T-cell (primary cell): ENCODE data around the gene HS2ST1. TPM values are rescaled to one million over a fixed set of nuclear protein-coding genes. Genes with fewer than 3 reads are reported as not detected.

Source experiments
- ATAC-seq, 4 experiments: fragments of 200-7000 bp in 3 of 4; fragments of 150-1000 bp in 1 of 4; cut with Tn5 transposase; replicated peaks in 1 of 4; 1 replicate in 3 of 4; 2 replicates in 1 of 4; pipeline ENCODE4 v1.10.0; 2021; ENCODE audit warnings: moderate library complexity in 3 of 4, mild to moderate bottlenecking in 2 of 4, moderate number of reproducible peaks in 1 of 4
- CTCF ChIA-PET, 2 donors: fragments of 300-600 bp; sonication (Branson Sonifier 250); formaldehyde crosslinking; loops; one replicate each; lab custom pipeline; 2022; ENCODE audit warnings: antibody characterized with exemption in 2 of 2; lab: Charles Lee
- POLR2A ChIA-PET, 2 donors: fragments of 300-600 bp; sonication (Branson Sonifier 250); formaldehyde crosslinking; loops; one replicate each; lab custom pipeline; 2022; ENCODE audit warnings: antibody characterized with exemption in 2 of 2; lab: Charles Lee
- DNase-seq, 35 experiments: peaks; one replicate each; pipeline versions ENCODE4 v3.0.0 to v3.0.0-alpha.2; 2013 to 2023
- H3K27ac ChIP-seq: one replicate; pipeline ENCODE4 v1.5.1; 2013; ENCODE audit warnings: low read length
- H3K27me3 ChIP-seq, 2 experiments: replicated peaks in 1 of 2; 1 replicate in 1 of 2; 2 replicates in 1 of 2; pipeline versions ENCODE4 v1.6.1 to v1.7.0; 2013; ENCODE audit warnings: low read length in 1 of 2, mixed read lengths in 1 of 2; ENCODE audit not compliant: control insufficient read depth in 2 of 2, insufficient read depth in 2 of 2; ENCODE audit errors: extremely low read depth in 1 of 2
- H3K36me3 ChIP-seq, 2 donors: 1 replicate in 1 of 2; 2 replicates in 1 of 2; pipeline versions ENCODE4 v1.6.1 to v1.7.0; 2013; ENCODE audit warnings: low read length in 1 of 2; ENCODE audit not compliant: control insufficient read depth in 2 of 2, insufficient read depth in 1 of 2; ENCODE audit errors: extremely low read depth in 1 of 2
- H3K4me1 ChIP-seq, 2 experiments: 1 replicate in 1 of 2; 2 replicates in 1 of 2; pipeline versions ENCODE4 v1.6.1 to v1.7.0; 2013; ENCODE audit warnings: low read length in 2 of 2, mixed read lengths in 1 of 2; ENCODE audit not compliant: insufficient read depth in 2 of 2, control insufficient read depth in 1 of 2; ENCODE audit errors: extremely low read depth in 1 of 2
- H3K4me3 ChIP-seq, 2 donors: 1 replicate in 1 of 2; 2 replicates in 1 of 2; pipeline versions ENCODE4 v1.5.1 to v1.7.0; 2013; ENCODE audit warnings: mild to moderate bottlenecking in 2 of 2, low read length in 1 of 2, moderate library complexity in 1 of 2; ENCODE audit not compliant: control insufficient read depth in 1 of 2; ENCODE audit errors: extremely low read depth in 1 of 2
- H3K9me3 ChIP-seq: 2 replicates; pipeline ENCODE4 v1.7.0; 2013
- H3K27ac Mint-ChIP-seq, 2 donors: one replicate each; pipeline ENCODE4 v1.8.0; 2020 to 2021; ENCODE audit warnings: mild to moderate bottlenecking in 2 of 2, mixed read lengths in 2 of 2
- H3K27me3 Mint-ChIP-seq, 2 donors: one replicate each; pipeline ENCODE4 v1.8.0; 2021 to 2022; ENCODE audit warnings: mixed read lengths in 2 of 2
- H3K36me3 Mint-ChIP-seq: one replicate; pipeline ENCODE4 v1.8.0; 2021; ENCODE audit warnings: mixed read lengths
- H3K4me1 Mint-ChIP-seq, 3 donors: one replicate each; pipeline ENCODE4 v1.8.0; 2020 to 2022; ENCODE audit warnings: mixed read lengths in 3 of 3, mild to moderate bottlenecking in 1 of 3
- H3K4me3 Mint-ChIP-seq, 3 donors: one replicate each; pipeline ENCODE4 v1.8.0; 2020 to 2022; ENCODE audit warnings: mild to moderate bottlenecking in 3 of 3, mixed read lengths in 3 of 3, moderate library complexity in 3 of 3
- H3K9me3 Mint-ChIP-seq, 3 donors: one replicate each; pipeline ENCODE4 v1.8.0; 2020 to 2022; ENCODE audit warnings: mixed read lengths in 3 of 3
- WGBS: methylation state at CpG from one replicate; pipeline ENCODE4 v1.1.5; 2013; ENCODE audit warnings: missing lambda C conversion rate; ENCODE audit not compliant: insufficient coverage; 5-methylcytosine and 5-hydroxymethylcytosine counted together
- total RNA-seq, 35 experiments: library from RNA in 6 of 35; stranded (reverse) in 6 of 35; fragments of 120-200 nt in 1 of 35; gene quantifications; one replicate each; pipeline versions ENCODE4 v1.2.1 to v1.2.4 and lab custom pipeline; 2013 to 2026

HS2ST1 gene
- total RNA-seq, 5 donors from 2014 or later (not counting 1 experiment from before 2014, with no cell fraction given): 10.5 to 14.0 (median 11.0) TPM

DNA sequence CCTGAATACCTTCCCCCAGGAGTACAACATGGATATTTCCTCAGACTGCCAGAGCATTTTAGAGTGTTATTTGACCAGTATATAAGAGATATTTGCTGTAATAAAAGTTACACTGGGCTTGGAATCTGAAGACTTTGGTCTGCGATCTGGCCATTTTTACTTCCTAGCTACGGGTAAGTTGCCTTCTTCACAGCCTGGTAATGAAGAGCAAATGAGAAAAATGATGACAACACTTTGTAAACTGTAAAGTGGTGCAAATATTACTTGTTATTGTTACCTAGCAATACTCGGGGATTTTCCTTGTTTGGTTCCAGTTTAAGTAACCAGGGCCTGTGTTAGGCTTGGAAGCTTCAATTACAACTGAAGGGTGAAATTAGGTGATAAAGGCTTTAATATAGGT, 233.4 kb downstream of the HS2ST1 start:
- POLR2A ChIA-PET: interaction anchor here in 1 of 2 donors (0.6 kb wide), 1 partner anchor 1059 kb away, joined by 3 read pairs; no protein-coding TSS in a partner anchor
- no peak overlapping the region for H3K27ac Mint-ChIP-seq
- peaks cover 0 to 33% of the 10 kb centered on the region in 2 experiments for H3K27me3 ChIP-seq
- H3K27ac ChIP-seq: no peak overlapping the region
- peaks cover 0 to 10% of the 10 kb centered on the region in 2 experiments for H3K4me1 ChIP-seq
- ATAC-seq: no peak
- DNase-seq: no peak
- no peaks in the 10 kb centered on the region for H3K9me3 Mint-ChIP-seq
- peaks cover 25 to 32% of the 10 kb centered on the region in 2 donors for H3K27me3 Mint-ChIP-seq
- H3K4me1 Mint-ChIP-seq: peaks cover 12 to 13% (median 12%) of the 10 kb centered on the region in 3 donors
- 30% methylated on average over 2 of the region's 3 CpGs for WGBS
- H3K4me3 Mint-ChIP-seq: no peak overlapping the region
- no peak overlapping the region for H3K4me3 ChIP-seq
- no peaks in the 10 kb centered on the region for H3K36me3 Mint-ChIP-seq
- H3K9me3 ChIP-seq: no peaks in the 10 kb centered on the region
- H3K36me3 ChIP-seq: no peaks in the 10 kb centered on the region
- CTCF ChIA-PET: interaction anchor here in 1 of 2 donors (0.8 kb wide), 1 partner anchor 16 kb away, joined by 4 read pairs; no protein-coding TSS in a partner anchor

DNA sequence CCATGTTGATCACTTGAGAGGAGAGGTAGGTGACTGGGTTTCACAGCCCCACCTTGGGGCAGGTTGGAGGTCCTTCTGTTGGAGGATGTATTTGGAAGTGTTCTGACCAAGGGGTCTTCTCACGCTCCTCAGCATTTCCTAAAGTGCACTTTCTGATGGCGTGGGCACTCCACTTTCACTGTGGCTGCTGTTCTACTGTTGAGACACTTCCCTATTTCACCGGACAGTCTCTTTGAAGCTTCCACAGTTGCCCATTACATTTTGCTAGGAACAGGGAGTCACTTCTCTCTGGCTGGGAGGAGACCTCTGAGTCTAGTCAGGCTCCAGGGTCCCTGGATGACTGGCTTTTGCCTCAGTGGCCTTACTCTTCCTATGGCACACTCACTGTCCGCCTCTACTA, 234.2 kb downstream of the HS2ST1 start:
- H3K36me3 ChIP-seq: no peaks in the 10 kb centered on the region
- 75% methylated on average over 4 of the region's 4 CpGs for WGBS
- H3K4me1 Mint-ChIP-seq: peaks cover 12 to 13% (median 12%) of the 10 kb centered on the region in 3 donors
- H3K36me3 Mint-ChIP-seq: no peaks in the 10 kb centered on the region
- ChIA-PET POLR2A (no interaction called here), CTCF (no interaction called here)
- H3K4me3 Mint-ChIP-seq: no peak overlapping the region
- H3K27me3 Mint-ChIP-seq: peaks cover 25 to 32% of the 10 kb centered on the region in 2 donors
- H3K9me3 Mint-ChIP-seq: no peaks in the 10 kb centered on the region
- peaks cover 0 to 10% of the 10 kb centered on the region in 2 experiments for H3K4me1 ChIP-seq
- H3K9me3 ChIP-seq: no peaks in the 10 kb centered on the region
- H3K4me3 ChIP-seq: no peak overlapping the region
- H3K27ac Mint-ChIP-seq: no peak overlapping the region
- ATAC-seq: no peak
- peaks cover 0 to 31% of the 10 kb centered on the region in 2 experiments for H3K27me3 ChIP-seq
- H3K27ac ChIP-seq: no peak overlapping the region
- DNase-seq: no peak

DNA sequence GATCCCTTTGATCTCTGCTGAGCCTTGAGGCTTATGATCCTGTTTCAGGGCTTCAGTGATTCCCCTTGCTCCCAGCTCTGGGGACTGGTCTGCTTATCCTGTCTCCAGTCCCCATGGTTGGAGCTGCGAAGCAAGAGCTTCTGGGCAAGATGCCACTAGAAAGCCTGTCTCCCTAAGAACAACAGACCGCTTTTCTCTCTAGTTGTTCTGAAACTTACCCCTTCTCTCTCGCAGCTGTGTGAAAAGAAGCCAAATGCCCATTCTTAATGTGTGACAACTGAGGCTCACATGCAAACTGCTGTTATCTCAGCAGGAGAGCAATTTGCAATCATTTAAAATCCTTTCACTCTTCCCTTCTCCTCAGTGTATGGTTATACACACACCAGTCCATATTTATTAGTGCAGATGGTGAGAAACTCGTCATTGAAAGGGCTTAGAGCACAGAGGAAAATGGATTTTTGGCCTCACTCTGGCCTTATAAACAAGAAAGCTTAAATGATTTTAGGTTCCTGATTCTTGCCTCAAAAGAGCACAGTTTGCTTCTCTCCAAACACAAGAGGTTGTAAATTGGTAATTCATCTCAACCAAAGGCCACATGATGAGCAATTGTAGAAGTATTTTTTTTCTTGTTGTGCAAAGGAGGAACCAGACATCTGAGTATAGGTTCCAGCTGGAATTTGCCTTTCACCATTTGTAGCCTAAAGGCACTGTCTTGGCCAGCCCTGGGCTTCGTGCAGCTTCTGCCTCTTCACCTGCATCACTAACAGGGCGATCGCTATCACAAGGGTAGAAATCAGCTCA, 235.0 kb downstream of the HS2ST1 start:
- ChIA-PET CTCF (no interaction called here), POLR2A (no interaction called here)
- DNase-seq (no peak), ATAC-seq (no peak)
- Mint-ChIP-seq H3K27me3 (peaks cover 25 to 35% of the 10 kb centered on the region in 2 donors), H3K4me1 (peaks cover 12 to 13% (median 12%) of the 10 kb centered on the region in 3 donors), H3K36me3 (no peaks in the 10 kb centered on the region), H3K4me3 (no peak overlapping the region), H3K9me3 (no peaks in the 10 kb centered on the region), H3K27ac (no peak overlapping the region)
- Histone ChIP-seq H3K27me3 (peaks cover 0 to 32% of the 10 kb centered on the region in 2 experiments), H3K9me3 (no peaks in the 10 kb centered on the region), H3K4me1 (peaks cover 0 to 10% of the 10 kb centered on the region in 2 experiments), H3K4me3 (no peak overlapping the region), H3K36me3 (no peaks in the 10 kb centered on the region), H3K27ac (no peak overlapping the region)
- WGBS: 93% methylated on average over 2 of the region's 7 CpGs

DNA sequence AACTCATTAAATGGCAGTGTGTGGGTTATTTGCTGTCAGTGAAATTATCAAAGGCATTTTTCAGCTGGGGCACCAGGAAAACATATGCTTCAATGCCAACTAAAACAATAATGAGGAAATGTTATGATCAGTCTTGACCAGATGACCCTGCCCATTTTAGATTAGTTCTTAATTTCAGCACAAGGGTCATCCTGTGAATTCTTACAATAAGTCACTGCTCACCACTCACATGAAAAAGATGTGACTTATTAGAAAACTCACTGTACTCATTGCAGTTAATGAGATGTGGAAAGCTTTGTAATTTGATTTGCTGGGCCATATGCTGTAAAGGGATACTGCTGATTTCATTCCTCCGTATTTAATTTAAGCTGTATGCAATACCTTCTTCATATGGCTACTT, 235.7 kb downstream of the HS2ST1 start:
- no peaks in the 10 kb centered on the region for H3K9me3 Mint-ChIP-seq
- POLR2A ChIA-PET: no interaction called here
- WGBS: no CpG with 5 or more reads among the region's 1 CpG
- H3K27ac ChIP-seq: no peak overlapping the region
- H3K27ac Mint-ChIP-seq: no peak overlapping the region
- H3K9me3 ChIP-seq: no peaks in the 10 kb centered on the region
- no peak for ATAC-seq
- peaks cover 0 to 10% of the 10 kb centered on the region in 2 experiments for H3K4me1 ChIP-seq
- DNase-seq: no peak
- peaks cover 0 to 31% of the 10 kb centered on the region in 2 experiments for H3K27me3 ChIP-seq
- no peak overlapping the region for H3K4me3 Mint-ChIP-seq
- H3K36me3 ChIP-seq: no peaks in the 10 kb centered on the region
- CTCF ChIA-PET: no interaction called here
- H3K4me1 Mint-ChIP-seq: peaks cover 12 to 13% (median 12%) of the 10 kb centered on the region in 3 donors
- peaks cover 25 to 35% of the 10 kb centered on the region in 2 donors for H3K27me3 Mint-ChIP-seq
- no peaks in the 10 kb centered on the region for H3K36me3 Mint-ChIP-seq
- H3K4me3 ChIP-seq: no peak overlapping the region

DNA sequence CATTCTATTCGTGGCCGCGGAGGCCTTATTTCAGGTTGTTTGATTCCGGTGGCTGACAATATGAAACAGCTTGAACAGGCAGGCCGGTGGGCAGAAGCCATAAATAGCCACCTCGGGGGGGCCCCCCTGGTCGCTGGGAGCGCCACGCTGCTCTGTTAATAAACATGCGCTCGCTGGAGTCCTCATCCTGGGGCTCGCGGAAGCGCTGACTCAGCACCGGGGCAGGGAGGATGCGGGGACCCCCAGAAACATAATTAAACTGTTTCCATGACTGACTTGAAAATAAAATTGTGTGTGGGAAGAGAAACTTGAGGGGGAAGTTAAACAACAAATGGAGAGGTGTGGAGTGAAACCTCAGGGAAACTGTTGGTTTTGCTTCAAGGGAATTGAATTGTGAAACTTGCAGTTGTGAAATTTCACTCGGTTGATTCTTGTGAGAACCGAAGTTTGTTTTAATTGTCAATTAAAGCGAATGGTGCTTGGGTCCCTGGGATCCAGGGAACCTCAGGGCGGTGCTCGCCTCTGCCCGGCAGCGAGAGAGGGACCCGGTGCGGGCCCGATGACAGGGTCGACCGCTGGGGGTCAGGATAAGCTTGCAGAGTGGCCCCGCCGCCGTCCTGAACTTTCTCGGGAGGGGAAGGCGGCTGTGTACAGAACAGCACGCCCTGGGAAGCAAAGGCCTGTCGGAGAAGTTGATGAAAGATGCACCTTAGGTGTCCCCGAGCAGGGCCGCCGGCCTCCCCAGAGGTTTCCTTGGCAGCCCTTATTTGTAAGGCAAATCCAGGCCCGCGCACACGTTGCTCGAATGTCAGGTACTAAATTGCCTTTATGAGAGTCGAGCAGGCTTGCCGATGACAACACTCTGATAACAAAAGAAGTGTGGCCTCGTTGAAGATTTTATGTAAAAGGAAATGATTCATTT, 237.3 kb downstream of the HS2ST1 start:
- Histone ChIP-seq H3K9me3 (no peaks in the 10 kb centered on the region), H3K27ac (no peak overlapping the region), H3K4me1 (peaks cover 0 to 10% of the 10 kb centered on the region in 2 experiments), H3K36me3 (no peaks in the 10 kb centered on the region), H3K4me3 (peak overlapping the region; percentile 30 to 63), H3K27me3 (peaks cover 0 to 35% of the 10 kb centered on the region in 2 experiments)
- peak overlapping the region in 1 of 2 donors; percentile 16 for H3K27ac Mint-ChIP-seq
- H3K27me3 Mint-ChIP-seq: peaks cover 25 to 41% of the 10 kb centered on the region in 2 donors
- ATAC-seq (peak; percentile 61 to 65 (median 64)), DNase-seq (peak in 13 of 35 experiments; percentile 1 to 26 (median 7))
- H3K4me1 Mint-ChIP-seq: peaks cover 12 to 13% (median 12%) of the 10 kb centered on the region in 3 donors
- peak overlapping the region; percentile 74 to 87 (median 76) for H3K4me3 Mint-ChIP-seq
- no peaks in the 10 kb centered on the region for H3K9me3 Mint-ChIP-seq
- WGBS: 5% methylated on average over 33 of the region's 45 CpGs
- CTCF ChIA-PET: interaction anchor here in 1 of 2 donors (0.5 kb wide), 1 partner anchor 322 kb away, joined by 3 read pairs; no protein-coding TSS in a partner anchor
- no peaks in the 10 kb centered on the region for H3K36me3 Mint-ChIP-seq
- POLR2A ChIA-PET: no interaction called here

DNA sequence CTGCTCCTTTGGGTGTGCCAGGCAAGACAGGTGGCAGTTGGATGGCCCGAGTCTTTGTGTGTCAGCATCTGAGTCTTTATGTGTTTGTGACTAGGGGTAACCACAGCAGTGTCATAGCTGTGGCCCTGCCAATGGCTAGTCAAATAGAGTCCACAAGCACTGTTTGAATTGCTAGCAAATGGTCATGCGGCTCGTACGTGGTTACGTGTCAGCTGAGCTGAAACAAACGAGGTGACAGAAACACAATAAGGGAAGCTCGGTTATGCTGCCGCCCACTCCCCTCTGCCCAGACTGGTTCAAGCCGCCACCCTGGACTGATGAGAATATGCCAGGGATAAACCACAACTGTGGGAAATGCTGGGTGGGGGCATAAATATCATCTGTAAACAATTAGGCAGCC, 239.9 kb downstream of the HS2ST1 start:
- CTCF ChIA-PET: no interaction called here
- Mint-ChIP-seq H3K27me3 (peaks cover 15 to 32% of the 10 kb centered on the region in 2 donors), H3K27ac (no peak overlapping the region), H3K4me1 (peaks cover 12 to 13% (median 12%) of the 10 kb centered on the region in 3 donors), H3K9me3 (no peaks in the 10 kb centered on the region), H3K36me3 (no peaks in the 10 kb centered on the region), H3K4me3 (no peak overlapping the region)
- POLR2A ChIA-PET: no interaction called here
- H3K36me3 ChIP-seq: no peaks in the 10 kb centered on the region
- H3K4me1 ChIP-seq: peaks cover 0 to 10% of the 10 kb centered on the region in 2 experiments
- H3K9me3 ChIP-seq: no peaks in the 10 kb centered on the region
- H3K27me3 ChIP-seq: peaks cover 0 to 28% of the 10 kb centered on the region in 2 experiments
- WGBS: 90% methylated on average over 8 of the region's 9 CpGs
- ATAC-seq (no peak), DNase-seq (no peak)
- H3K4me3 ChIP-seq: no peak overlapping the region
- H3K27ac ChIP-seq: no peak overlapping the region
